Stimulated activated naive CD4-positive, alpha-beta T cell treated with Interleukin-2 at 50 U/mL for 16 hours (primary cell): ENCODE results near the gene SIVA1.
"Not testable (repeated sequence)": the region's sequence is repeated elsewhere in the genome, so short reads cannot be mapped to it uniquely, and the experiment has no call there.

Experiments used
- DNase-seq: peaks from one replicate; lab custom pipeline; 2025; lab: John Stamatoyannopoulos, UW

Gene SIVA1

GRCh38 chr14:104721505-104722431 is 31.2 kb upstream of the SIVA1 start:
- DNase-seq: no peak

GRCh38 chr14:104722938-104723650 is 29.9 kb upstream of the SIVA1 start:
- no peak for DNase-seq

- DNase-seq: peak; percentile 62
Observed at GRCh38 chr14:104723651-104724406, 29.1 kb upstream of the SIVA1 start, which contains the start of gene ADSS1. TSS of gene ADSS1 (plus strand) at chr14:104724229. CDS start at chr14:104724271, 42 bp downstream.

- peak; percentile 11 for DNase-seq
Observed at GRCh38 chr14:104724407-104724980, 28.5 kb upstream of the SIVA1 start.

- no peak for DNase-seq
Observed at GRCh38 chr14:104724981-104725771, 27.8 kb upstream of the SIVA1 start.

- DNase-seq: no peak
Observed at GRCh38 chr14:104725772-104726548, 27.0 kb upstream of the SIVA1 start.

GRCh38 chr14:104726600-104727451 is 26.1 kb upstream of the SIVA1 start:
- DNase-seq: no peak

- no peak for DNase-seq
Observed at GRCh38 chr14:104728631-104729030, 24.3 kb upstream of the SIVA1 start.

GRCh38 chr14:104729176-104729834 is 23.6 kb upstream of the SIVA1 start:
- DNase-seq: not testable (repeated sequence)

- DNase-seq: no peak
Observed at GRCh38 chr14:104729835-104730181, 23.1 kb upstream of the SIVA1 start.

- no peak for DNase-seq
Observed at GRCh38 chr14:104730487-104730886, 22.5 kb upstream of the SIVA1 start.

- no peak for DNase-seq
Observed at GRCh38 chr14:104731320-104732294, 21.3 kb upstream of the SIVA1 start.

GRCh38 chr14:104732355-104732804 is 20.6 kb upstream of the SIVA1 start:
- no peak for DNase-seq

GRCh38 chr14:104732931-104733681 is 19.8 kb upstream of the SIVA1 start:
- DNase-seq: no peak

GRCh38 chr14:104734051-104734587 is 18.8 kb upstream of the SIVA1 start:
- DNase-seq: no peak

GRCh38 chr14:104734601-104734990 is 18.4 kb upstream of the SIVA1 start:
- DNase-seq: no peak
